Keratinocyte (primary cell): Measurements from ENCODE around the gene MEF2A.

Experiments used
- EZH2 ChIP-seq: IDR thresholded peaks from one replicate; pipeline ENCODE4 v1.6.1; 2012; ENCODE audit warnings: inconsistent platforms, mild to moderate bottlenecking, low read length, moderate library complexity
- TF ChIP-seq, protein P1 (sequence below), 3 experiments: IDR thresholded peaks in 1 of 3; conservative IDR thresholded peaks in 1 of 3; optimal IDR thresholded peaks in 1 of 3; 2 replicates in 2 of 3; 3 replicates in 1 of 3; pipeline versions ENCODE3 to v1.5.1; 2011; ENCODE audit warnings: low read length in 3 of 3, mild to moderate bottlenecking in 3 of 3, moderate library complexity in 2 of 3, control low read depth in 1 of 3, inconsistent platforms in 1 of 3; ENCODE audit not compliant: insufficient read depth in 2 of 3; ENCODE audit errors: extremely low read depth in 1 of 3

DNA sequence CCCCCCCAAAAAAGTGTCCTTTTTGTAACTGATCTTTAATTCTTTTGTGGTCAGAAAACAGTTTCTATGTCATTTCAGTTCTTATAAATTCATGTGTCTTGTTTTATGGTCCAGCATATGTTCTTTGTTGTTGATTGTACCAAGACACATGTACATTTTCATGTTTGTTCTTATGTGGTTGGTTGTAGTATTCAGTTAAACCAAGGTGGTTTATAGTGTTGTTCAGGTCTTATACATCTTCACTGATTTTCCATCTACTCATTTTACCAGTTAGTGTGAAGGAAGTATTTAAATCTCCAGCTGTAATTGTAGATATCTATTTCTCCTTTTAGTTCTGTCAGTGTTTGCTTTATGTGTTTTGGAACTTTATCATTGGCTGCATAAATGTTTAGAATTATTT lies 24.0 kb downstream of the MEF2A start:
- TF ChIP-seq, protein P1, sequence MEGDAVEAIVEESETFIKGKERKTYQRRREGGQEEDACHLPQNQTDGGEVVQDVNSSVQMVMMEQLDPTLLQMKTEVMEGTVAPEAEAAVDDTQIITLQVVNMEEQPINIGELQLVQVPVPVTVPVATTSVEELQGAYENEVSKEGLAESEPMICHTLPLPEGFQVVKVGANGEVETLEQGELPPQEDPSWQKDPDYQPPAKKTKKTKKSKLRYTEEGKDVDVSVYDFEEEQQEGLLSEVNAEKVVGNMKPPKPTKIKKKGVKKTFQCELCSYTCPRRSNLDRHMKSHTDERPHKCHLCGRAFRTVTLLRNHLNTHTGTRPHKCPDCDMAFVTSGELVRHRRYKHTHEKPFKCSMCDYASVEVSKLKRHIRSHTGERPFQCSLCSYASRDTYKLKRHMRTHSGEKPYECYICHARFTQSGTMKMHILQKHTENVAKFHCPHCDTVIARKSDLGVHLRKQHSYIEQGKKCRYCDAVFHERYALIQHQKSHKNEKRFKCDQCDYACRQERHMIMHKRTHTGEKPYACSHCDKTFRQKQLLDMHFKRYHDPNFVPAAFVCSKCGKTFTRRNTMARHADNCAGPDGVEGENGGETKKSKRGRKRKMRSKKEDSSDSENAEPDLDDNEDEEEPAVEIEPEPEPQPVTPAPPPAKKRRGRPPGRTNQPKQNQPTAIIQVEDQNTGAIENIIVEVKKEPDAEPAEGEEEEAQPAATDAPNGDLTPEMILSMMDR (optimal IDR thresholded peaks at IDR 0.05 in 1 of 3, IDR thresholded peaks at IDR 0.05 in 1 of 3, conservative IDR thresholded peaks at IDR 0.05 in 1 of 3; ENCODE audit: extremely low read depth in 1 of 3, insufficient read depth in 2 of 3, low read length in 3 of 3), result no peak
- TF ChIP-seq EZH2, result no peak
